Mesenchymal stem cell (in vitro differentiated cells and primary cell): ENCODE measurements around the gene ELAVL1.

Experiments
- DNase-seq: peaks from one replicate; pipeline ENCODE4 v3.0.0-alpha.2; 2013
- H2AFZ ChIP-seq: one replicate; pipeline ENCODE4 v1.6.1; 2013; ENCODE audit warnings: low read depth, mild to moderate bottlenecking, control low read depth, inconsistent platforms, low read length, moderate library complexity
- H2AK5ac ChIP-seq: 2 replicates; pipeline ENCODE4 v1.6.1; 2013; ENCODE audit warnings: low read length, moderate library complexity, mild to moderate bottlenecking, inconsistent platforms; ENCODE audit not compliant: severe bottlenecking
- H2BK120ac ChIP-seq: one replicate; pipeline ENCODE4 v1.6.1; 2013; ENCODE audit warnings: low read depth, mild to moderate bottlenecking, inconsistent platforms, low read length, moderate library complexity
- H2BK12ac ChIP-seq, 2 experiments: one replicate each; pipeline ENCODE4 v1.6.1; 2013; ENCODE audit warnings: inconsistent platforms in 2 of 2, low read length in 2 of 2, mild to moderate bottlenecking in 2 of 2, moderate library complexity in 2 of 2, control low read depth in 1 of 2
- H2BK15ac ChIP-seq: one replicate; pipeline ENCODE4 v1.6.1; 2013; ENCODE audit warnings: mild to moderate bottlenecking, low read depth, inconsistent platforms; ENCODE audit not compliant: poor library complexity, severe bottlenecking
- H2BK5ac ChIP-seq: 2 replicates; pipeline ENCODE4 v1.6.1; 2013; ENCODE audit warnings: low read depth, mild to moderate bottlenecking, low read length, control low read depth, inconsistent platforms; ENCODE audit not compliant: poor library complexity, severe bottlenecking
- H3K14ac ChIP-seq, 2 experiments: one replicate each; pipeline ENCODE4 v1.6.1; 2013; ENCODE audit warnings: inconsistent platforms in 2 of 2, low read length in 2 of 2, control low read depth in 1 of 2, mild to moderate bottlenecking in 1 of 2, moderate library complexity in 1 of 2
- H3K18ac ChIP-seq, 2 experiments: one replicate each; pipeline ENCODE4 v1.6.1; 2013; ENCODE audit warnings: inconsistent platforms in 2 of 2, low read length in 2 of 2, control low read depth in 1 of 2, low read depth in 1 of 2, mild to moderate bottlenecking in 1 of 2
- H3K23ac ChIP-seq, 2 experiments: one replicate each; pipeline ENCODE4 v1.6.1; 2013; ENCODE audit warnings: inconsistent platforms in 2 of 2, low read length in 2 of 2, mild to moderate bottlenecking in 2 of 2, moderate library complexity in 2 of 2, control low read depth in 1 of 2
- H3K27ac ChIP-seq: 2 replicates; pipeline ENCODE4 v1.5.1; 2013; ENCODE audit warnings: mild to moderate bottlenecking, moderate library complexity, low read length, control low read depth, inconsistent platforms; ENCODE audit not compliant: poor library complexity, severe bottlenecking
- H3K27me3 ChIP-seq, 2 experiments: 2 replicates each; pipeline versions ENCODE4 v1.6.1 to v1.7.0; 2013; ENCODE audit warnings: low read length in 2 of 2, mild to moderate bottlenecking in 2 of 2, moderate library complexity in 2 of 2, control low read depth in 1 of 2, inconsistent platforms in 1 of 2; ENCODE audit not compliant: control insufficient read depth in 1 of 2, insufficient read depth in 1 of 2
- H3K36me3 ChIP-seq, 2 experiments: 2 replicates each; pipeline versions ENCODE4 v1.6.1 to v1.7.0; 2013; ENCODE audit warnings: low read length in 2 of 2, control low read depth in 1 of 2, inconsistent platforms in 1 of 2, low read depth in 1 of 2, mild to moderate bottlenecking in 1 of 2; ENCODE audit not compliant: insufficient read depth in 2 of 2, control insufficient read depth in 1 of 2
- H3K4ac ChIP-seq, 2 experiments: one replicate each; pipeline ENCODE4 v1.6.1; 2013; ENCODE audit warnings: inconsistent platforms in 2 of 2, low read length in 2 of 2, mild to moderate bottlenecking in 2 of 2, moderate library complexity in 2 of 2, control low read depth in 1 of 2, low read depth in 1 of 2
- H3K4me1 ChIP-seq: 2 replicates; pipeline ENCODE4 v1.6.1; 2013; ENCODE audit warnings: low read depth, low read length, control low read depth; ENCODE audit not compliant: control insufficient read depth, insufficient read depth
- H3K4me2 ChIP-seq: 2 replicates; pipeline ENCODE4 v1.6.1; 2013; ENCODE audit warnings: low read length, mild to moderate bottlenecking, inconsistent platforms; ENCODE audit not compliant: poor library complexity, severe bottlenecking
- H3K4me3 ChIP-seq, 2 experiments: 2 replicates each; pipeline versions ENCODE4 v1.5.1 to v1.7.0; 2013; ENCODE audit warnings: low read length in 2 of 2, mild to moderate bottlenecking in 2 of 2, control low read depth in 1 of 2, low read depth in 1 of 2; ENCODE audit not compliant: insufficient read depth in 1 of 2
- H3K79me1 ChIP-seq: replicated peaks from 2 replicates; pipeline ENCODE4 v1.6.1; 2013; ENCODE audit warnings: mild to moderate bottlenecking, control low read depth, low read length, inconsistent platforms; ENCODE audit not compliant: poor library complexity, severe bottlenecking
- H3K9ac ChIP-seq: 2 replicates; pipeline ENCODE4 v1.7.0; 2013; ENCODE audit warnings: mild to moderate bottlenecking, low read length, moderate library complexity
- H3K9me3 ChIP-seq: 2 replicates; pipeline ENCODE4 v1.7.0; 2013; ENCODE audit warnings: mild to moderate bottlenecking, low read length; ENCODE audit not compliant: control insufficient read depth
- H4K8ac ChIP-seq: one replicate; pipeline ENCODE4 v1.6.1; 2013; ENCODE audit warnings: inconsistent platforms, mild to moderate bottlenecking, low read length, moderate library complexity
- H4K91ac ChIP-seq: one replicate; pipeline ENCODE4 v1.6.1; 2013; ENCODE audit warnings: mild to moderate bottlenecking, low read length, inconsistent platforms
- WGBS: methylation state at CpG from one replicate; pipeline ENCODE4 v1.1.7; 2013; ENCODE audit warnings: mixed read lengths; 5-methylcytosine and 5-hydroxymethylcytosine counted together

ELAVL1 gene

GRCh38 chr19:7985481-7985911 lies 19.9 kb downstream of the ELAVL1 start:
- no peak overlapping the region for H3K4ac ChIP-seq
- no peak overlapping the region for H3K9ac ChIP-seq
- H2BK5ac ChIP-seq, result no peak overlapping the region
- DNase-seq, result no peak
- H3K18ac ChIP-seq, result no peak overlapping the region
- no peaks in the 10 kb centered on the region for H3K27me3 ChIP-seq
- H3K23ac ChIP-seq, result no peak overlapping the region
- no peak overlapping the region for H3K14ac ChIP-seq
- H3K79me1 ChIP-seq, result peaks cover 39% of the 10 kb centered on the region
- H2BK12ac ChIP-seq, result no peak overlapping the region
- H3K36me3 ChIP-seq, result peaks cover 71 to 74% of the 10 kb centered on the region in 2 experiments
- no peak overlapping the region for H4K91ac ChIP-seq
- H3K4me3 ChIP-seq, result no peak overlapping the region
- H2AFZ ChIP-seq, result no peak overlapping the region
- no peaks in the 10 kb centered on the region for H3K9me3 ChIP-seq
- H2AK5ac ChIP-seq, result no peak overlapping the region
- H2BK15ac ChIP-seq, result no peak overlapping the region
- peaks cover 43% of the 10 kb centered on the region for H3K4me1 ChIP-seq
- no peak overlapping the region for H2BK120ac ChIP-seq
- 95% methylated on average over 7 of the region's 7 CpGs for WGBS
- H4K8ac ChIP-seq, result no peak overlapping the region
- H3K4me2 ChIP-seq, result no peak overlapping the region
- H3K27ac ChIP-seq, result no peak overlapping the region

- H2BK12ac ChIP-seq, result no peak overlapping the region
- no peak overlapping the region for H2BK5ac ChIP-seq
- H4K91ac ChIP-seq, result no peak overlapping the region
- H3K27ac ChIP-seq, result no peak overlapping the region
- H3K18ac ChIP-seq, result no peak overlapping the region
- H3K4me2 ChIP-seq, result no peak overlapping the region
- H2BK120ac ChIP-seq, result no peak overlapping the region
- no peak overlapping the region for H3K23ac ChIP-seq
- no peak overlapping the region for H3K4me3 ChIP-seq
- no peak for DNase-seq
- no peak overlapping the region for H2BK15ac ChIP-seq
- no peak overlapping the region for H4K8ac ChIP-seq
- no peak overlapping the region for H3K14ac ChIP-seq
- 98% methylated on average over 13 of the region's 14 CpGs for WGBS
- H2AFZ ChIP-seq, result no peak overlapping the region
- no peak overlapping the region for H2AK5ac ChIP-seq
- H3K79me1 ChIP-seq, result peaks cover 51% of the 10 kb centered on the region
- no peak overlapping the region for H3K9ac ChIP-seq
- peaks cover 72 to 83% of the 10 kb centered on the region in 2 experiments for H3K36me3 ChIP-seq
- H3K27me3 ChIP-seq, result no peaks in the 10 kb centered on the region
- H3K4me1 ChIP-seq, result peaks cover 45% of the 10 kb centered on the region
- no peak overlapping the region for H3K4ac ChIP-seq
- no peaks in the 10 kb centered on the region for H3K9me3 ChIP-seq
Observed at GRCh38 chr19:7983995-7984837, 21.2 kb downstream of the ELAVL1 start.

GRCh38 chr19:7983286-7983950 lies 22.0 kb downstream of the ELAVL1 start:
- H2AK5ac ChIP-seq, result no peak overlapping the region
- DNase-seq, result no peak
- no peak overlapping the region for H3K9ac ChIP-seq
- H3K18ac ChIP-seq, result no peak overlapping the region
- H3K79me1 ChIP-seq, result peaks cover 53% of the 10 kb centered on the region
- H3K36me3 ChIP-seq, result peaks cover 72 to 83% of the 10 kb centered on the region in 2 experiments
- H2BK15ac ChIP-seq, result no peak overlapping the region
- H3K27ac ChIP-seq, result no peak overlapping the region
- no peak overlapping the region for H2BK5ac ChIP-seq
- H3K4me3 ChIP-seq, result no peak overlapping the region
- no peak overlapping the region for H2AFZ ChIP-seq
- no peak overlapping the region for H3K4ac ChIP-seq
- 96% methylated on average over 18 of the region's 18 CpGs for WGBS
- H3K4me1 ChIP-seq, result peaks cover 40% of the 10 kb centered on the region
- no peak overlapping the region for H3K4me2 ChIP-seq
- no peak overlapping the region for H4K91ac ChIP-seq
- H3K27me3 ChIP-seq, result no peaks in the 10 kb centered on the region
- H3K9me3 ChIP-seq, result no peaks in the 10 kb centered on the region
- no peak overlapping the region for H2BK120ac ChIP-seq
- H2BK12ac ChIP-seq, result no peak overlapping the region
- no peak overlapping the region for H3K23ac ChIP-seq
- H3K14ac ChIP-seq, result no peak overlapping the region
- H4K8ac ChIP-seq, result no peak overlapping the region

- Histone ChIP-seq H3K4me1 (peaks cover 39% of the 10 kb centered on the region), H3K27me3 (no peaks in the 10 kb centered on the region), H3K4me2 (no peak overlapping the region), H3K18ac (no peak overlapping the region), H2AK5ac (no peak overlapping the region), H3K14ac (no peak overlapping the region), H3K9ac (no peak overlapping the region), H3K23ac (no peak overlapping the region), H2BK15ac (no peak overlapping the region), H4K91ac (no peak overlapping the region), H3K9me3 (no peaks in the 10 kb centered on the region), H3K36me3 (peaks cover 72 to 83% of the 10 kb centered on the region in 2 experiments), H3K79me1 (peaks cover 56% of the 10 kb centered on the region), H3K27ac (no peak overlapping the region), H2BK12ac (no peak overlapping the region), H3K4ac (no peak overlapping the region), H2BK5ac (no peak overlapping the region), H4K8ac (no peak overlapping the region), H2BK120ac (no peak overlapping the region), H3K4me3 (no peak overlapping the region), H2AFZ (no peak overlapping the region)
- WGBS, result 93% methylated on average over 21 of the region's 21 CpGs
- no peak for DNase-seq
Observed at GRCh38 chr19:7982651-7983099, 22.8 kb downstream of the ELAVL1 start.
